HFFc6 (cell line): Measurements from ENCODE around the gene CDC42EP4. TPM values are rescaled to one million over a fixed set of nuclear protein-coding genes. Genes with fewer than 3 reads are reported as not detected.
A peak's percentile ranks its signal among the peaks of the same experiment; 100 is the strongest.
"Not testable (repeated sequence)": the region's sequence is repeated elsewhere in the genome, so short reads cannot be mapped to it uniquely, and the experiment has no call there.

Experiments
- DNase-seq: peaks from one replicate; pipeline ENCODE4 v3.0.0-alpha.2; 2018
- H3K27ac Mint-ChIP-seq: 2 replicates; pipeline ENCODE4 v1.8.0; 2020; ENCODE audit warnings: mild to moderate bottlenecking, mixed read lengths
- H3K27me3 Mint-ChIP-seq: 2 replicates; pipeline ENCODE4 v1.8.0; 2021; ENCODE audit warnings: mild to moderate bottlenecking, moderate library complexity, mixed read lengths; ENCODE audit not compliant: insufficient read depth
- H3K36me3 Mint-ChIP-seq: 2 replicates; pipeline ENCODE4 v1.8.0; 2021; ENCODE audit warnings: low read depth, mixed read lengths
- H3K4me1 Mint-ChIP-seq: 2 replicates; pipeline ENCODE4 v1.8.0; 2020; ENCODE audit warnings: low read depth, mixed read lengths
- H3K4me3 Mint-ChIP-seq: 2 replicates; pipeline ENCODE4 v1.8.0; 2020; ENCODE audit warnings: mild to moderate bottlenecking, moderate library complexity, mixed read lengths
- H3K9me3 Mint-ChIP-seq: 2 replicates; pipeline ENCODE4 v1.8.0; 2020; ENCODE audit warnings: mild to moderate bottlenecking, mixed read lengths
- CTCF ChIP-seq: fragments of 200-600 bp; sonication (generic); IDR thresholded peaks from 2 replicates; pipeline ENCODE4 v1.5.0; 2021; ENCODE audit warnings: antibody characterized with exemption, mild to moderate bottlenecking
- total RNA-seq, 6 experiments: library from RNA; stranded (reverse); fragmentation: NEBNext Ultra II Directional; extraction: Animal tissue kit (Norgen Biotek cat#: 25700); gene quantifications; 2 replicates in 1 of 6; 3 replicates in 5 of 6; pipeline ENCODE4 v1.2.3, GENCODE V29; 2021

The CDC42EP4 gene
- total RNA-seq, 6 experiments from 2014 or later = 18.1 to 27.8 (median 25.9) TPM

GRCh38 chr17:73317513-73318426 lies 6.0 kb upstream of the CDC42EP4 start:
- peaks cover 18% of the 10 kb centered on the region; the same call in 1 of the 2 replicates for H3K4me1 Mint-ChIP-seq
- no peaks in the 10 kb centered on the region; the same call in 1 of the 2 replicates for H3K9me3 Mint-ChIP-seq
- H3K27me3 Mint-ChIP-seq = peaks cover 8% of the 10 kb centered on the region; the same call in 1 of the 2 replicates
- no peak overlapping the region for H3K4me3 Mint-ChIP-seq
- no peak overlapping the region for H3K27ac Mint-ChIP-seq
- H3K36me3 Mint-ChIP-seq = no peaks in the 10 kb centered on the region
- no peak for DNase-seq
- no peak for TF ChIP-seq CTCF

- Mint-ChIP-seq H3K27ac (no peak overlapping the region), H3K4me1 (peaks cover 22% of the 10 kb centered on the region; the same call in 1 of the 2 replicates), H3K4me3 (no peak overlapping the region), H3K36me3 (no peaks in the 10 kb centered on the region), H3K9me3 (no peaks in the 10 kb centered on the region), H3K27me3 (peaks cover 8% of the 10 kb centered on the region; the same call in 1 of the 2 replicates)
- TF ChIP-seq CTCF = no peak
- no peak for DNase-seq
These were observed 5.2 kb upstream of the CDC42EP4 start for GRCh38 chr17:73316919-73317505.

- Mint-ChIP-seq H3K36me3 (no peaks in the 10 kb centered on the region), H3K4me1 (peaks cover 16% of the 10 kb centered on the region; the same call in 1 of the 2 replicates), H3K9me3 (no peaks in the 10 kb centered on the region), H3K4me3 (no peak overlapping the region), H3K27me3 (peaks cover 7% of the 10 kb centered on the region), H3K27ac (no peak overlapping the region)
- DNase-seq = no peak
- TF ChIP-seq CTCF = no peak
These were observed 3.7 kb upstream of the CDC42EP4 start for GRCh38 chr17:73315471-73315870.

- H3K27ac Mint-ChIP-seq = no peak overlapping the region
- peaks cover 11% of the 10 kb centered on the region for H3K27me3 Mint-ChIP-seq
- DNase-seq = no peak
- no peaks in the 10 kb centered on the region for H3K36me3 Mint-ChIP-seq
- peaks cover 28% of the 10 kb centered on the region for H3K4me1 Mint-ChIP-seq
- no peak overlapping the region for H3K4me3 Mint-ChIP-seq
- TF ChIP-seq CTCF = no peak
- H3K9me3 Mint-ChIP-seq = no peaks in the 10 kb centered on the region
These were observed 1.8 kb upstream of the CDC42EP4 start for GRCh38 chr17:73313526-73314127.

- H3K4me1 Mint-ChIP-seq = peaks cover 34% of the 10 kb centered on the region
- peak overlapping the region; percentile 58 for H3K27ac Mint-ChIP-seq
- H3K36me3 Mint-ChIP-seq, DNase-seq, H3K9me3 Mint-ChIP-seq: not testable (repeated sequence)
- H3K4me3 Mint-ChIP-seq = peak overlapping the region; percentile 96; the same call in 1 of the 2 replicates
- peaks cover 11% of the 10 kb centered on the region for H3K27me3 Mint-ChIP-seq
These were observed 1.1 kb upstream of the CDC42EP4 start for GRCh38 chr17:73312887-73313286.
